ENCODE measurements around the gene COL4A1. TPM values are rescaled to one million over a fixed set of nuclear protein-coding genes. Genes with fewer than 3 reads are reported as not detected.
A peak's percentile ranks its signal among the peaks of the same experiment; 100 is the strongest.

Gene COL4A1
- total RNA-seq, 2 donors from 2014 or later = 140 to 201 TPM

GRCh38 chr13:110327051-110327721 is 20.2 kb upstream of the COL4A1 start:
- no peak overlapping the region for H3K4me3 ChIP-seq
- no peaks in the 10 kb centered on the region for H3K27me3 ChIP-seq
- no peaks in the 10 kb centered on the region for H3K36me3 ChIP-seq
- no peak for DNase-seq (ENCODE audit: low spot score)
- H3K27ac ChIP-seq = peak overlapping the region; percentile 70 to 73
- TF ChIP-seq CTCF (IDR thresholded peaks at IDR 0.05) = no peak
- peaks cover 0 to 97% of the 10 kb centered on the region in 2 donors for H3K4me1 ChIP-seq
- no peaks in the 10 kb centered on the region for H3K9me3 ChIP-seq

DNA sequence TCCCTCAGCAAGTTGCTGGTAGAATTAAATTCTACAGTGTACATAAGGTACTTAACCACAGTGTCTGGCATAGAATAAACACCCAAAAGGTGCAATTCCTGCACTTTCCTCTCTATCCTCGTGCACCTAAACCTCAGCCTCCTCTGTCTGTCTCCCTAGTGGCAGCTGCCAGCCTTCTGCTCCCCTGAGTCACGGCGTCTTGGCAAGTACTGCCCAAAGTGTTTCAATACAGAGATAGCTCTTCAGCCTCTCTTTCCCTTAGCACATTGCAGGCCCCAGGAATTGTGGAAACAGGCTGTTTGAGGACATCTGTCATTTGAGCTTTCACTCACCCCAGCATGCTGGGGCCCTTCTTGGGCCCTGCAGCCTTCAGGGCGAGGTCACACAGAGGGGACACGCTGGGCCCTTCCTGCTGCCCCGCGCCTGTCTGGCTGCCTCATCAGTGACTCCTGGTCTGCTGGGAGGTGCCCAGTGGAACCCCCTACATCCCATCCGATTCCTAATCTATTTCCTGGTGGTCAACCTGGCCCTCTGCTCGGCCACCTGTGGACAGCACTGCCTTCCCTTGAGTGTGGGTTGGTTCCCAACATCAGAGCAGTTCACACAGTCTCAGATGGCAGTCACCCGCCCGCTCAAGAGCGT is 19.4 kb upstream of the COL4A1 start:
- no peak for TF ChIP-seq CTCF (IDR thresholded peaks at IDR 0.05)
- peak; percentile 59 for DNase-seq (ENCODE audit: low spot score)
- Histone ChIP-seq H3K4me3 (no peak overlapping the region), H3K27me3 (no peaks in the 10 kb centered on the region), H3K27ac (peak overlapping the region; percentile 70 to 73), H3K9me3 (no peaks in the 10 kb centered on the region), H3K4me1 (peaks cover 0 to 97% of the 10 kb centered on the region in 2 donors), H3K36me3 (no peaks in the 10 kb centered on the region)

- Histone ChIP-seq H3K27ac (no peak overlapping the region), H3K36me3 (no peaks in the 10 kb centered on the region), H3K9me3 (no peaks in the 10 kb centered on the region), H3K4me1 (peaks cover 0 to 95% of the 10 kb centered on the region in 2 donors), H3K27me3 (no peaks in the 10 kb centered on the region), H3K4me3 (no peak overlapping the region)
- TF ChIP-seq CTCF (IDR thresholded peaks at IDR 0.05) = no peak
- DNase-seq (ENCODE audit: low spot score) = peak; percentile 30
Observed at GRCh38 chr13:110324026-110324749, 17.2 kb upstream of the COL4A1 start.

GRCh38 chr13:110323172-110323891 is 16.4 kb upstream of the COL4A1 start:
- H3K27me3 ChIP-seq = no peaks in the 10 kb centered on the region
- H3K4me3 ChIP-seq = no peak overlapping the region
- peak overlapping the region in 1 of 2 donors; percentile 18 for H3K27ac ChIP-seq
- DNase-seq (ENCODE audit: low spot score) = peak; percentile 53
- H3K36me3 ChIP-seq = no peaks in the 10 kb centered on the region
- TF ChIP-seq CTCF (IDR thresholded peaks at IDR 0.05) = no peak
- H3K9me3 ChIP-seq = no peaks in the 10 kb centered on the region
- H3K4me1 ChIP-seq = peaks cover 0 to 95% of the 10 kb centered on the region in 2 donors

GRCh38 chr13:110322828-110323171 is 15.8 kb upstream of the COL4A1 start:
- no peaks in the 10 kb centered on the region for H3K27me3 ChIP-seq
- H3K4me1 ChIP-seq = peaks cover 0 to 95% of the 10 kb centered on the region in 2 donors
- no peak overlapping the region for H3K4me3 ChIP-seq
- peak; percentile 40 for DNase-seq (ENCODE audit: low spot score)
- TF ChIP-seq CTCF (IDR thresholded peaks at IDR 0.05) = no peak
- peak overlapping the region in 1 of 2 donors; percentile 24 for H3K27ac ChIP-seq
- no peaks in the 10 kb centered on the region for H3K36me3 ChIP-seq
- no peaks in the 10 kb centered on the region for H3K9me3 ChIP-seq

Measured in right atrium auricular region (tissue), 2 donors.